K562 (cell line): ENCODE data around the gene CGN.

Source experiments
- CREB1 ChIP-seq, 2 experiments: sonication (generic) in 1 of 2; formaldehyde crosslinking in 1 of 2; IDR thresholded peaks; 2 replicates each; pipeline versions ENCODE4 v1.6.1 to v1.8.0; 2012 to 2022; ENCODE audit warnings: inconsistent platforms in 1 of 2, mild to moderate bottlenecking in 1 of 2, missing genetic modification reagents in 1 of 2, moderate library complexity in 1 of 2
- CTCF ChIP-seq, 3 experiments: IDR thresholded peaks in 2 of 3; conservative IDR thresholded peaks in 1 of 3; 2 replicates each; pipeline ENCODE4 v1.5.1; 2011 to 2012; ENCODE audit warnings: low read length in 3 of 3, mild to moderate bottlenecking in 3 of 3, control low read depth in 2 of 3, improper control_type of control experiment in 1 of 3, inconsistent platforms in 1 of 3, low read depth in 1 of 3, mixed read lengths in 1 of 3, moderate library complexity in 1 of 3; ENCODE audit not compliant: insufficient read depth in 2 of 3
- DIDO1 ChIP-seq: fragments of 450-650 bp; IDR thresholded peaks from 2 replicates; pipeline ENCODE4 v1.6.1; 2016; ENCODE audit warnings: low read depth, missing biosample characterization, missing genetic modification characterization
- HDAC3 ChIP-seq: fragments of 450-650 bp; IDR thresholded peaks from 2 replicates; pipeline ENCODE4 v1.6.1; 2018; ENCODE audit warnings: borderline replicate concordance, mild to moderate bottlenecking, moderate library complexity; ENCODE audit not compliant: partially characterized antibody
- HNRNPLL ChIP-seq: fragments of 200-400 bp; formaldehyde crosslinking; IDR thresholded peaks from 2 replicates; pipeline ENCODE4 v1.6.1; 2017; ENCODE audit warnings: low read length, low read depth, mild to moderate bottlenecking; ENCODE audit not compliant: poor library complexity, severe bottlenecking
- ID3 ChIP-seq, 2 experiments: fragments of 250-450 bp in 1 of 2; fragments of 450-650 bp in 1 of 2; sonication (Bioruptor Pico) in 1 of 2; IDR thresholded peaks; 2 replicates each; pipeline versions ENCODE4 v1.6.1 to v1.8.0; 2016 to 2021; ENCODE audit warnings: mild to moderate bottlenecking in 2 of 2, moderate library complexity in 2 of 2, missing compliant biosample characterization in 1 of 2, missing genetic modification characterization in 1 of 2
- POLR2A ChIP-seq: fragments of 450-650 bp; conservative IDR thresholded peaks from 2 replicates; pipeline ENCODE4 v1.6.1; 2016
- PREB ChIP-seq: sonication (generic); formaldehyde crosslinking; IDR thresholded peaks from 2 replicates; pipeline ENCODE4 v1.8.1; 2023; ENCODE audit warnings: mild to moderate bottlenecking, missing genetic modification reagents
- ZNF561 ChIP-seq: fragments of 450-650 bp; formaldehyde crosslinking; conservative IDR thresholded peaks from 2 replicates; pipeline ENCODE4 v1.4.0; 2020; ENCODE audit warnings: mild to moderate bottlenecking, moderate library complexity
- ZNF668 ChIP-seq: fragments of 250-450 bp; sonication (Bioruptor Pico); IDR thresholded peaks from 2 replicates; pipeline ENCODE4 v1.8.0; 2022; ENCODE audit warnings: mild to moderate bottlenecking, inconsistent platforms
- TF ChIP-seq, protein P1 (sequence below): sonication (generic); formaldehyde crosslinking; IDR thresholded peaks from 2 replicates; pipeline ENCODE4 v1.8.1; 2023; ENCODE audit warnings: missing genetic modification reagents, mild to moderate bottlenecking, borderline replicate concordance

GRCh38 chr1:151509350-151510019 is 1.7 kb upstream of the CGN start:
- no peak for TF ChIP-seq ZNF561
- TF ChIP-seq PREB (CRISPR knock-in tag), result no peak
- TF ChIP-seq CREB1 (IDR thresholded peaks at IDR 0.05), result no peak
- TF ChIP-seq CREB1 (CRISPR knock-in tag; IDR thresholded peaks at IDR 0.05), result no peak
- no peak for TF ChIP-seq CTCF (IDR thresholded peaks at IDR 0.05 in 2 of 3, conservative IDR thresholded peaks at IDR 0.05 in 1 of 3; ENCODE audit: insufficient read depth in 2 of 3, low read depth in 1 of 3, low read length in 3 of 3)
- TF ChIP-seq DIDO1 (tag), result no peak
- TF ChIP-seq ID3 (CRISPR knock-in tag; IDR thresholded peaks at IDR 0.05), result no peak
- no peak for TF ChIP-seq ID3 (tag; IDR thresholded peaks at IDR 0.05)
- no peak for TF ChIP-seq POLR2A
- TF ChIP-seq HNRNPLL, result no peak
- no peak for TF ChIP-seq ZNF668 (CRISPR knock-in tag)
- TF ChIP-seq, protein P1, sequence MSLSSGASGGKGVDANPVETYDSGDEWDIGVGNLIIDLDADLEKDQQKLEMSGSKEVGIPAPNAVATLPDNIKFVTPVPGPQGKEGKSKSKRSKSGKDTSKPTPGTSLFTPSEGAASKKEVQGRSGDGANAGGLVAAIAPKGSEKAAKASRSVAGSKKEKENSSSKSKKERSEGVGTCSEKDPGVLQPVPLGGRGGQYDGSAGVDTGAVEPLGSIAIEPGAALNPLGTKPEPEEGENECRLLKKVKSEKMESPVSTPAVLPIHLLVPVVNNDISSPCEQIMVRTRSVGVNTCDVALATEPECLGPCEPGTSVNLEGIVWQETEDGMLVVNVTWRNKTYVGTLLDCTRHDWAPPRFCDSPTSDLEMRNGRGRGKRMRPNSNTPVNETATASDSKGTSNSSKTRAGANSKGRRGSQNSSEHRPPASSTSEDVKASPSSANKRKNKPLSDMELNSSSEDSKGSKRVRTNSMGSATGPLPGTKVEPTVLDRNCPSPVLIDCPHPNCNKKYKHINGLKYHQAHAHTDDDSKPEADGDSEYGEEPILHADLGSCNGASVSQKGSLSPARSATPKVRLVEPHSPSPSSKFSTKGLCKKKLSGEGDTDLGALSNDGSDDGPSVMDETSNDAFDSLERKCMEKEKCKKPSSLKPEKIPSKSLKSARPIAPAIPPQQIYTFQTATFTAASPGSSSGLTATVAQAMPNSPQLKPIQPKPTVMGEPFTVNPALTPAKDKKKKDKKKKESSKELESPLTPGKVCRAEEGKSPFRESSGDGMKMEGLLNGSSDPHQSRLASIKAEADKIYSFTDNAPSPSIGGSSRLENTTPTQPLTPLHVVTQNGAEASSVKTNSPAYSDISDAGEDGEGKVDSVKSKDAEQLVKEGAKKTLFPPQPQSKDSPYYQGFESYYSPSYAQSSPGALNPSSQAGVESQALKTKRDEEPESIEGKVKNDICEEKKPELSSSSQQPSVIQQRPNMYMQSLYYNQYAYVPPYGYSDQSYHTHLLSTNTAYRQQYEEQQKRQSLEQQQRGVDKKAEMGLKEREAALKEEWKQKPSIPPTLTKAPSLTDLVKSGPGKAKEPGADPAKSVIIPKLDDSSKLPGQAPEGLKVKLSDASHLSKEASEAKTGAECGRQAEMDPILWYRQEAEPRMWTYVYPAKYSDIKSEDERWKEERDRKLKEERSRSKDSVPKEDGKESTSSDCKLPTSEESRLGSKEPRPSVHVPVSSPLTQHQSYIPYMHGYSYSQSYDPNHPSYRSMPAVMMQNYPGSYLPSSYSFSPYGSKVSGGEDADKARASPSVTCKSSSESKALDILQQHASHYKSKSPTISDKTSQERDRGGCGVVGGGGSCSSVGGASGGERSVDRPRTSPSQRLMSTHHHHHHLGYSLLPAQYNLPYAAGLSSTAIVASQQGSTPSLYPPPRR (CRISPR knock-in tag), result no peak
- TF ChIP-seq HDAC3, result no peak
